SK-N-SH treated with all-trans-retinoic acid at 6 μM for 48 hours (cell line): Measurements from ENCODE around the gene ADRA2C.

Experiments used
- ATAC-seq: fragments of 200-7000 bp; cut with Tn5 transposase; 3 replicates; pipeline ENCODE4 v1.9.1; 2020; ENCODE audit warnings: mild to moderate bottlenecking, moderate library complexity
- ARNTL ChIP-seq: fragments of 450-650 bp; formaldehyde crosslinking; IDR thresholded peaks from 2 replicates; pipeline ENCODE4 v1.5.0; 2020; ENCODE audit warnings: low read depth, mild to moderate bottlenecking, moderate library complexity, borderline replicate concordance
- CREB5 ChIP-seq: fragments of 250-450 bp; sonication (Bioruptor Pico); IDR thresholded peaks from 2 replicates; pipeline ENCODE4 v1.5.1; 2020; ENCODE audit warnings: low read depth, mild to moderate bottlenecking, moderate library complexity
- CSDC2 ChIP-seq: fragments of 250-450 bp; sonication (Bioruptor Pico); IDR thresholded peaks from 2 replicates; pipeline ENCODE4 v1.5.0; 2020; ENCODE audit warnings: mild to moderate bottlenecking, moderate library complexity
- GLIS3 ChIP-seq: fragments of 250-450 bp; sonication (Bioruptor Pico); IDR thresholded peaks from 2 replicates; pipeline ENCODE4 v1.5.0; 2020; ENCODE audit warnings: mild to moderate bottlenecking, moderate library complexity
- ISL1 ChIP-seq: fragments of 250-450 bp; sonication (Bioruptor Pico); IDR thresholded peaks from 2 replicates; pipeline ENCODE4 v2.1.2; 2022; ENCODE audit warnings: mild to moderate bottlenecking, moderate library complexity
- OSR1 ChIP-seq: fragments of 250-450 bp; sonication (Bioruptor Pico); IDR thresholded peaks from 2 replicates; pipeline ENCODE4 v1.8.0; 2022; ENCODE audit warnings: moderate library complexity, mild to moderate bottlenecking, inconsistent platforms
- PATZ1 ChIP-seq: fragments of 250-450 bp; sonication (Bioruptor Pico); IDR thresholded peaks from 2 replicates; pipeline ENCODE4 v1.8.0; 2020; ENCODE audit warnings: mild to moderate bottlenecking, moderate library complexity, borderline replicate concordance
- POU6F1 ChIP-seq: fragments of 250-450 bp; sonication (Bioruptor Pico); IDR thresholded peaks from 2 replicates; pipeline ENCODE4 v1.8.0; 2021; ENCODE audit warnings: low read depth, mild to moderate bottlenecking, moderate library complexity, borderline replicate concordance
- PPARA ChIP-seq: fragments of 250-450 bp; sonication (Bioruptor Pico); IDR thresholded peaks from 2 replicates; pipeline ENCODE4 v1.5.0; 2020; ENCODE audit warnings: mild to moderate bottlenecking, borderline replicate concordance
- RARB ChIP-seq: fragments of 250-450 bp; sonication (Bioruptor Pico); IDR thresholded peaks from 2 replicates; pipeline ENCODE4 v1.8.0; 2021; ENCODE audit warnings: mild to moderate bottlenecking, moderate library complexity
- SNAI2 ChIP-seq: fragments of 250-450 bp; sonication (Bioruptor Pico); IDR thresholded peaks from 2 replicates; pipeline ENCODE4 v1.5.0; 2020; ENCODE audit warnings: mild to moderate bottlenecking, moderate library complexity
- TCF4 ChIP-seq: fragments of 250-450 bp; sonication (Bioruptor Pico); IDR thresholded peaks from 2 replicates; pipeline ENCODE4 v1.8.0; 2021; ENCODE audit warnings: mild to moderate bottlenecking, moderate library complexity, borderline replicate concordance
- TOX ChIP-seq: fragments of 250-450 bp; sonication (Bioruptor Pico); IDR thresholded peaks from 2 replicates; pipeline ENCODE4 v1.8.0; 2021; ENCODE audit warnings: mild to moderate bottlenecking, moderate library complexity, borderline replicate concordance
- TSHZ2 ChIP-seq: fragments of 250-450 bp; sonication (Bioruptor Pico); IDR thresholded peaks from 2 replicates; pipeline ENCODE4 v1.5.0; 2020; ENCODE audit warnings: mild to moderate bottlenecking, moderate library complexity
- ZC3H10 ChIP-seq: fragments of 250-450 bp; sonication (Bioruptor Pico); IDR thresholded peaks from 2 replicates; pipeline ENCODE4 v1.5.1; 2021; ENCODE audit warnings: mild to moderate bottlenecking, moderate library complexity
- ZFP3 ChIP-seq: fragments of 250-450 bp; sonication (Bioruptor Pico); IDR thresholded peaks from 2 replicates; pipeline ENCODE4 v1.5.0; 2020; ENCODE audit warnings: mild to moderate bottlenecking, moderate library complexity
- ZFP30 ChIP-seq: fragments of 450-650 bp; formaldehyde crosslinking; IDR thresholded peaks from 2 replicates; pipeline ENCODE4 v1.5.0; 2022; ENCODE audit warnings: mild to moderate bottlenecking, moderate library complexity
- ZNF565 ChIP-seq: fragments of 450-650 bp; formaldehyde crosslinking; conservative IDR thresholded peaks from 2 replicates; pipeline ENCODE4 v1.5.0; 2020; ENCODE audit warnings: low read depth, mild to moderate bottlenecking, moderate library complexity

ADRA2C gene

GRCh38 chr4:3771939-3772495 lies 5.8 kb downstream of the ADRA2C start:
- no peak for ATAC-seq
- TF ChIP-seq OSR1 (CRISPR knock-in tag) (no peak), ISL1 (CRISPR knock-in tag) (no peak), RARB (CRISPR knock-in tag) (no peak), PATZ1 (no peak), POU6F1 (CRISPR knock-in tag) (no peak), ZNF565 (CRISPR knock-in tag) (no peak), GLIS3 (no peak), CSDC2 (CRISPR knock-in tag) (no peak), ZFP30 (no peak), ARNTL (CRISPR knock-in tag) (no peak), TOX (CRISPR knock-in tag) (no peak), TSHZ2 (no peak)

GRCh38 chr4:3772632-3773031 lies 6.4 kb downstream of the ADRA2C start:
- TF ChIP-seq ZNF565 (CRISPR knock-in tag), result no peak
- no peak for TF ChIP-seq ZC3H10 (CRISPR knock-in tag)
- TF ChIP-seq CSDC2 (CRISPR knock-in tag), result no peak
- TF ChIP-seq TCF4, result no peak
- TF ChIP-seq TSHZ2, result no peak
- TF ChIP-seq PPARA (CRISPR knock-in tag), result no peak
- TF ChIP-seq OSR1 (CRISPR knock-in tag), result no peak
- no peak for TF ChIP-seq ZFP3 (CRISPR knock-in tag)
- no peak for TF ChIP-seq ZFP30
- TF ChIP-seq POU6F1 (CRISPR knock-in tag), result no peak
- TF ChIP-seq ARNTL (CRISPR knock-in tag), result no peak
- no peak for TF ChIP-seq RARB (CRISPR knock-in tag)
- TF ChIP-seq CREB5 (CRISPR knock-in tag), result no peak
- no peak for TF ChIP-seq SNAI2 (CRISPR knock-in tag)
- TF ChIP-seq ISL1 (CRISPR knock-in tag), result no peak
- no peak for TF ChIP-seq TOX (CRISPR knock-in tag)
- ATAC-seq, result no peak
